Endothelial cell (in vitro differentiated cells): ENCODE measurements around the gene EBF3. TPM values are rescaled to one million over a fixed set of nuclear protein-coding genes. Genes with fewer than 3 reads are reported as not detected.

Experiments used
- DNase-seq: peaks from one replicate; pipeline ENCODE4 v3.0.0; 2021; ENCODE audit warnings: low spot score
- H3K27ac Mint-ChIP-seq: one replicate; pipeline ENCODE4 v1.8.0; 2021; ENCODE audit warnings: mixed read lengths, inconsistent platforms; ENCODE audit not compliant: unreplicated experiment
- H3K27me3 Mint-ChIP-seq: one replicate; pipeline ENCODE4 v1.8.0; 2021; ENCODE audit warnings: mild to moderate bottlenecking, moderate library complexity, mixed read lengths, inconsistent platforms; ENCODE audit not compliant: unreplicated experiment
- H3K36me3 Mint-ChIP-seq: one replicate; pipeline ENCODE4 v1.8.0; 2021; ENCODE audit warnings: mild to moderate bottlenecking, low read depth, mixed read lengths, inconsistent platforms; ENCODE audit not compliant: unreplicated experiment
- H3K4me1 Mint-ChIP-seq: one replicate; pipeline ENCODE4 v1.8.0; 2021; ENCODE audit warnings: mild to moderate bottlenecking, mixed read lengths, inconsistent platforms; ENCODE audit not compliant: unreplicated experiment
- H3K4me3 Mint-ChIP-seq: one replicate; pipeline ENCODE4 v1.8.0; 2021; ENCODE audit warnings: mild to moderate bottlenecking, mixed read lengths, inconsistent platforms; ENCODE audit not compliant: unreplicated experiment
- H3K9me3 Mint-ChIP-seq: one replicate; pipeline ENCODE4 v1.8.0; 2021; ENCODE audit warnings: mixed read lengths, inconsistent platforms; ENCODE audit not compliant: unreplicated experiment
- total RNA-seq: library from RNA; stranded (reverse); fragmentation: NEBNext Ultra II Directional; extraction: Animal tissue kit (Norgen Biotek cat#: 25700); gene quantifications from one replicate; pipeline ENCODE4 v1.2.1, GENCODE V29; 2021; ENCODE audit not compliant: unreplicated experiment
- TF ChIP-seq, protein P1 (sequence below): fragments of 200-600 bp; sonication (generic); IDR thresholded peaks from one replicate; pipeline ENCODE4 v1.5.0; 2021; ENCODE audit warnings: antibody characterized with exemption; ENCODE audit not compliant: unreplicated experiment

Gene EBF3
- total RNA-seq, 1 donor from 2014 or later = 1.3 TPM

GRCh38 chr10:129958629-129959543 lies 5.2 kb downstream of the EBF3 start:
- TF ChIP-seq, protein P1, sequence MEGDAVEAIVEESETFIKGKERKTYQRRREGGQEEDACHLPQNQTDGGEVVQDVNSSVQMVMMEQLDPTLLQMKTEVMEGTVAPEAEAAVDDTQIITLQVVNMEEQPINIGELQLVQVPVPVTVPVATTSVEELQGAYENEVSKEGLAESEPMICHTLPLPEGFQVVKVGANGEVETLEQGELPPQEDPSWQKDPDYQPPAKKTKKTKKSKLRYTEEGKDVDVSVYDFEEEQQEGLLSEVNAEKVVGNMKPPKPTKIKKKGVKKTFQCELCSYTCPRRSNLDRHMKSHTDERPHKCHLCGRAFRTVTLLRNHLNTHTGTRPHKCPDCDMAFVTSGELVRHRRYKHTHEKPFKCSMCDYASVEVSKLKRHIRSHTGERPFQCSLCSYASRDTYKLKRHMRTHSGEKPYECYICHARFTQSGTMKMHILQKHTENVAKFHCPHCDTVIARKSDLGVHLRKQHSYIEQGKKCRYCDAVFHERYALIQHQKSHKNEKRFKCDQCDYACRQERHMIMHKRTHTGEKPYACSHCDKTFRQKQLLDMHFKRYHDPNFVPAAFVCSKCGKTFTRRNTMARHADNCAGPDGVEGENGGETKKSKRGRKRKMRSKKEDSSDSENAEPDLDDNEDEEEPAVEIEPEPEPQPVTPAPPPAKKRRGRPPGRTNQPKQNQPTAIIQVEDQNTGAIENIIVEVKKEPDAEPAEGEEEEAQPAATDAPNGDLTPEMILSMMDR = no peak
- H3K4me3 Mint-ChIP-seq = peak overlapping the region; percentile 73
- H3K4me1 Mint-ChIP-seq = peaks cover 22% of the 10 kb centered on the region
- no peaks in the 10 kb centered on the region for H3K9me3 Mint-ChIP-seq
- no peak overlapping the region for H3K27ac Mint-ChIP-seq
- peaks cover 13% of the 10 kb centered on the region for H3K36me3 Mint-ChIP-seq
- no peak for DNase-seq
- peaks cover 32% of the 10 kb centered on the region for H3K27me3 Mint-ChIP-seq

DNA sequence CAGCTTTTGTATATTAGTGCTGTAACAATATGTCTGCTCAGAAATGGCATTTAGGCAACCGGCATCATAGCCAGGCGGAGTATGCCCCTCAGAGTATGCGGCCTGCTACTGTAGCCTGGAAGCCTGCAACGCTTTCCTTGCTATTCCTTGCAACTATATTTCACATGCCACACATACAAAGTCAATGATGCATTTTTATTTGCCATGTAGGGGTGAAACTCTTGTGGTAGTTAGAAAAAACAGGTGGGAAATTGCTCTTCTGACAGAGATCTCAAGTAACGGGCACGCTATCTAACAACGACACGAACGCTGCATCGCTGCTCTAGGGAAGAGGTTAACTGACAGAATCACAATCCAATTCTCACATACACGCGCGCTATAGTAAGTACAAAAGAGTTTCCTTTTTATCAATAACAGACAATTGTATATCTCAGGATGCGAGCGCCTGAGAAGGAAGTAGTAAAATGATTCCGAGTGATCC lies 5.9 kb downstream of the EBF3 start:
- peak overlapping the region; percentile 73 for H3K4me3 Mint-ChIP-seq
- no peak overlapping the region for H3K27ac Mint-ChIP-seq
- H3K9me3 Mint-ChIP-seq = no peaks in the 10 kb centered on the region
- peaks cover 13% of the 10 kb centered on the region for H3K36me3 Mint-ChIP-seq
- DNase-seq = no peak
- TF ChIP-seq, protein P1 = no peak
- peaks cover 32% of the 10 kb centered on the region for H3K27me3 Mint-ChIP-seq
- H3K4me1 Mint-ChIP-seq = peaks cover 23% of the 10 kb centered on the region

DNA sequence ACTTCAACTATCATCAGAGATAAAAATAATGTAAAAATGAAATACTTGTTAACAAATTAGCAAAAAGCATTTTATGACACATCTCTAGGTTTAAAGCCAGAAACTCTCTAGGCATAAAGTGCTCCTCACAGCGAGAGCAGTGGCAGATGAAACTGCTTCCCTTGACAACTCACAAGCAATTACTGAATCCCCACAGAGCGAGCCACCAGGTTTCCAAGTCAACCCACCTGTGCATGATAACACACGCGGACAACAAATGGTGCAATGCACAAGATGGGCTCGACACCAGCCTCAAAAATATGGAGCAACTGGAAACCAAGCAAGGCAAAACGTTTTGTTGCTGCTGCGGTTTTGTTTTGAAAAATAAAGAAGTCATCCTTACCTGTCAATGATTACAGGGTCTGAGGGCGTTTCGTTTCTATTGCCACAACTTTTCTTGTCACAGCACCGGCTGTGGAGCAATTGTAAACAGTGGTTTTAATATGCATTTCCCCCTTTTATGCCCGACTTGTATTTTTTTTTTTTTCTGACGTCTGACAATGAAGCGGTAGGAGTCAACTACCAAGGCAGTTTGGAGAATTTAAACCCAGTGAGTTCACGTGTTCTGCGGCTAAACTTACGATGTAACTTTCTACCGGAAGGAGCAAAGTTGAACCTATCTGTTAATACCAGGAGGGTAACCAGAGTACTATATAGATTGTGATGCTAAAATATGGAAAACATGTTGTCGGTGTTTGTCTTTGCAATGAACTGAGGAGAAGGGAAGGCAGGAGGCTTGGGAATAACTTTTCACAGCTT lies 7.0 kb downstream of the EBF3 start:
- Mint-ChIP-seq H3K4me1 (peaks cover 25% of the 10 kb centered on the region), H3K27ac (no peak overlapping the region), H3K4me3 (no peak overlapping the region), H3K27me3 (peaks cover 28% of the 10 kb centered on the region), H3K36me3 (peaks cover 9% of the 10 kb centered on the region), H3K9me3 (no peaks in the 10 kb centered on the region)
- DNase-seq = no peak
- TF ChIP-seq, protein P1 = no peak

DNA sequence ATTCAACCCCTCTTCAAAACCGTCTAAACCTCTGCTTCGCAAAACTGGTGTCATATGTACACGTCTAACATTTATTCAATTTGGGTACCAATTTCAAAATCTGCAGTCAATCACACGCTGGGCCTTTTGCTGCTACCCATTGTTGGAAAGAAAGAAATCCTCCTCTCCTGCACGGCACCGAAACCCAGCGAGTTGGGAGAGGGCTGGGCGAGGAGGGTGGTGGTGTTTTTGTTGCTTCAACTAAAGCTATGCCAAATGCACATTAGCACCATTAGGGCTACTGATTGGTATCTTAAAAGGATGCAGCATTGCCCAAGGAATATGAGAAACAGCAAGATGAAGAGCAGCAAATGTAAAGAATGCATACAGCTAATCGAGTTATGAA lies 7.8 kb downstream of the EBF3 start:
- Mint-ChIP-seq H3K36me3 (peaks cover 9% of the 10 kb centered on the region), H3K9me3 (no peaks in the 10 kb centered on the region), H3K4me1 (peaks cover 22% of the 10 kb centered on the region), H3K4me3 (no peak overlapping the region), H3K27me3 (peaks cover 24% of the 10 kb centered on the region), H3K27ac (no peak overlapping the region)
- no peak for DNase-seq
- TF ChIP-seq, protein P1 = no peak
